OCI-LY1 (cell line): ENCODE measurements around the gene ARAP1.

ENCODE experiments used
- CTCF ChIP-seq: fragments of 200-600 bp; sonication (generic), shearing (Covaris generic); IDR thresholded peaks from 2 replicates; pipeline ENCODE4 v1.5.1; 2017; ENCODE audit warnings: mild to moderate bottlenecking, antibody characterized with exemption, low read length, moderate library complexity, mixed read lengths
- EZH2 ChIP-seq: fragments of 200-600 bp; sonication (generic), shearing (Covaris generic); IDR thresholded peaks from 2 replicates; pipeline ENCODE4 v1.8.0; 2017; ENCODE audit warnings: borderline replicate concordance, mixed run types, mild to moderate bottlenecking, antibody characterized with exemption, low read length, moderate library complexity, mixed read lengths

GRCh38 chr11:72684236-72684912 lies 67.8 kb downstream of the ARAP1 start:
- TF ChIP-seq CTCF (peak; percentile 67), EZH2 (no peak)
